NB4 (cell line): ENCODE measurements around the gene PHRF1.

ENCODE experiments used
- DNase-seq: peaks from one replicate; pipeline ENCODE4 v3.0.0; 2010; ENCODE audit warnings: low read depth
- H3K4me3 ChIP-seq: one replicate; pipeline ENCODE4 v1.5.1; 2011; ENCODE audit warnings: mild to moderate bottlenecking, low read depth, low read length, moderate library complexity
- MAX ChIP-seq: IDR thresholded peaks from 2 replicates; pipeline ENCODE4 v1.6.1; 2011; ENCODE audit warnings: low read depth, low read length
- MYC ChIP-seq: IDR thresholded peaks from 2 replicates; pipeline ENCODE4 v1.6.1; 2011; ENCODE audit warnings: low read depth, low read length
- POLR2A ChIP-seq: IDR thresholded peaks from 2 replicates; pipeline ENCODE4 v1.6.1; 2011; ENCODE audit warnings: mild to moderate bottlenecking; ENCODE audit not compliant: insufficient read length; ENCODE audit errors: extremely low read depth
- TF ChIP-seq, protein P1 (sequence below): IDR thresholded peaks from one replicate; pipeline ENCODE4 v1.5.1; 2012; ENCODE audit warnings: low read depth, low read length

The PHRF1 gene

DNA sequence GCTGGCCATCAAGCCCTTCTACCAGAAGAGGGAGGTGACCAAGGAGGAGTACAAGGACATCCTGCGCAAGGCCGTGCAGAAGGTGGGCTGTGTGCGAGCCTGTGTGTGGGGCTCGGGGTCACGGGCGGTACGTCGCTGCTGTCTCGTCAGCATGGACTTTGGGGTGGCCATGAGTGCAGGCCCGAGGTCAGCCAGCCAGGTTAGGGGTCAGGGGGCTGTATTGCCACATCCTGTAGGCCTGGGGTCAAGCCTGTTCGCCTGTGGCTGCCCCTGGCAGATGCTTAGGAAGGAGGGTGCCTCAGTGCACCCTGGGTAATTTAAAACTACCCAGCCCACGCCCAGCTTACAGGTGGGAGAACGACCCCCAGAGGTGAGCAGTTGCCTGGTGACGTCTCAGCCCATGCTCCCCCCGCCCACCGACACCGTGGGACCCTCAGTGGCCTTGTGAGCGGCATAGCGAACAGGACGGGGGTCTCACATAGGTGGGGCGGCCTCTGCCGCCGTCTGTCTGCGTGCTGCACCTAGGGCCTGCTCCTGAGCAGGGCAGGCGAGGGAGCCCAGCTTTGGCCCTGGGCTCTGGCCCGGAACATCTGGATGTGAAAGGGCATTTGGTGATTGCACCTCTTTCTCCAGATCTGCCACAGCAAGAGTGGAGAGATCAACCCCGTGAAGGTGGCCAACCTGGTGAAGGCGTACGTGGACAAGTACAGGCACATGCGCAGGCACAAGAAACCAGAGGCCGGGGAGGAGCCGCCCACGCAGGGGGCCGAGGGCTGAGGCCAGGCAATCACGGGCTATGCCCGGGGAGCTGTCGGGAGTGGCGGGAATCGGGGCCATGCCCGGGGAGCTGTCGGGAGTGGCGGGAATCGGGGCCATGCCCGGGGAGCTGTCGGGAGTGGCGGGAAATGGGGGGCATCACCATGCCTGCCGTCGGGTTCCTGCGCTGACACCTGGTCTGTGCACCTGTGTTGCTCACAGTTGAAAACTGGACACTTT, 35.0 kb downstream of the PHRF1 start:
- TF ChIP-seq MYC (no peak), MAX (no peak), POLR2A (no peak)
- TF ChIP-seq, protein P1, sequence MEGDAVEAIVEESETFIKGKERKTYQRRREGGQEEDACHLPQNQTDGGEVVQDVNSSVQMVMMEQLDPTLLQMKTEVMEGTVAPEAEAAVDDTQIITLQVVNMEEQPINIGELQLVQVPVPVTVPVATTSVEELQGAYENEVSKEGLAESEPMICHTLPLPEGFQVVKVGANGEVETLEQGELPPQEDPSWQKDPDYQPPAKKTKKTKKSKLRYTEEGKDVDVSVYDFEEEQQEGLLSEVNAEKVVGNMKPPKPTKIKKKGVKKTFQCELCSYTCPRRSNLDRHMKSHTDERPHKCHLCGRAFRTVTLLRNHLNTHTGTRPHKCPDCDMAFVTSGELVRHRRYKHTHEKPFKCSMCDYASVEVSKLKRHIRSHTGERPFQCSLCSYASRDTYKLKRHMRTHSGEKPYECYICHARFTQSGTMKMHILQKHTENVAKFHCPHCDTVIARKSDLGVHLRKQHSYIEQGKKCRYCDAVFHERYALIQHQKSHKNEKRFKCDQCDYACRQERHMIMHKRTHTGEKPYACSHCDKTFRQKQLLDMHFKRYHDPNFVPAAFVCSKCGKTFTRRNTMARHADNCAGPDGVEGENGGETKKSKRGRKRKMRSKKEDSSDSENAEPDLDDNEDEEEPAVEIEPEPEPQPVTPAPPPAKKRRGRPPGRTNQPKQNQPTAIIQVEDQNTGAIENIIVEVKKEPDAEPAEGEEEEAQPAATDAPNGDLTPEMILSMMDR = no peak
- no peak for DNase-seq
- H3K4me3 ChIP-seq = no peak overlapping the region

- TF ChIP-seq MYC = no peak
- no peak for TF ChIP-seq MAX
- TF ChIP-seq, protein P1 = peak; percentile 33
- no peak for TF ChIP-seq POLR2A
- DNase-seq = peak; percentile 64
- H3K4me3 ChIP-seq = no peak overlapping the region
Observed at GRCh38 chr11:612201-612960, 36.1 kb downstream of the PHRF1 start.

DNA sequence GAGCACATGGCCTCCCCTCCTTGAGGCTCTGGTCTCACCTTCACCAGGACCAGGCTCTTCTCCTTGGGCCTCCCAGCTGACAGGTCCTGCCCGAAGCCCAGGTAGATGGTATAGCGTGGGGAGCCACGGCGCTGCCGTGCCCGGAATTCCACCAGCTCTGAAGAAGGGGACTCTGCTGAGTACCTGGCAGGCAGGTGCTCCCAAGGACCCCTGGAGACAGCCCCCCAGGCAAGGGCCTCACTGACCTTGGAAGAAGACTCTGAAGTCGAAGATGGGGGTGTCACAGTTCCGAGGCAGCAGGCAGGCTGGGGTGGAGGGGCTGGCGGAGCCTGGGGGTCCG, 36.7 kb downstream of the PHRF1 start:
- no peak for TF ChIP-seq MAX
- TF ChIP-seq MYC = no peak
- TF ChIP-seq, protein P1 = no peak
- TF ChIP-seq POLR2A = no peak
- DNase-seq = no peak
- H3K4me3 ChIP-seq = no peak overlapping the region

- H3K4me3 ChIP-seq = no peak overlapping the region
- peak; percentile 70 for DNase-seq
- TF ChIP-seq POLR2A (no peak), MYC (no peak), MAX (no peak)
- TF ChIP-seq, protein P1 = no peak
Observed at GRCh38 chr11:613369-613968, 37.2 kb downstream of the PHRF1 start.

- TF ChIP-seq POLR2A (no peak), MYC (no peak), MAX (no peak)
- TF ChIP-seq, protein P1 = no peak
- no peak for DNase-seq
- no peak overlapping the region for H3K4me3 ChIP-seq
Observed at GRCh38 chr11:614021-614622, 37.9 kb downstream of the PHRF1 start.
